ENCODE data around the gene LRRC27.

- TF ChIP-seq, protein P1, sequence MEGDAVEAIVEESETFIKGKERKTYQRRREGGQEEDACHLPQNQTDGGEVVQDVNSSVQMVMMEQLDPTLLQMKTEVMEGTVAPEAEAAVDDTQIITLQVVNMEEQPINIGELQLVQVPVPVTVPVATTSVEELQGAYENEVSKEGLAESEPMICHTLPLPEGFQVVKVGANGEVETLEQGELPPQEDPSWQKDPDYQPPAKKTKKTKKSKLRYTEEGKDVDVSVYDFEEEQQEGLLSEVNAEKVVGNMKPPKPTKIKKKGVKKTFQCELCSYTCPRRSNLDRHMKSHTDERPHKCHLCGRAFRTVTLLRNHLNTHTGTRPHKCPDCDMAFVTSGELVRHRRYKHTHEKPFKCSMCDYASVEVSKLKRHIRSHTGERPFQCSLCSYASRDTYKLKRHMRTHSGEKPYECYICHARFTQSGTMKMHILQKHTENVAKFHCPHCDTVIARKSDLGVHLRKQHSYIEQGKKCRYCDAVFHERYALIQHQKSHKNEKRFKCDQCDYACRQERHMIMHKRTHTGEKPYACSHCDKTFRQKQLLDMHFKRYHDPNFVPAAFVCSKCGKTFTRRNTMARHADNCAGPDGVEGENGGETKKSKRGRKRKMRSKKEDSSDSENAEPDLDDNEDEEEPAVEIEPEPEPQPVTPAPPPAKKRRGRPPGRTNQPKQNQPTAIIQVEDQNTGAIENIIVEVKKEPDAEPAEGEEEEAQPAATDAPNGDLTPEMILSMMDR (IDR thresholded peaks at IDR 0.05) = no peak
- TF ChIP-seq POLR2A (IDR thresholded peaks at IDR 0.05) = no peak
- no peak for TF ChIP-seq EP300 (IDR thresholded peaks at IDR 0.05)
Measured at GRCh38 chr10:132386419-132386831, 54.4 kb downstream of the LRRC27 start.
